K562 (cell line): ENCODE results near the gene RSPH10B. TPM values are rescaled to one million over a fixed set of nuclear protein-coding genes. Genes with fewer than 3 reads are reported as not detected.
"Not testable (repeated sequence)": the region's sequence is repeated elsewhere in the genome, so short reads cannot be mapped to it uniquely, and the experiment has no call there.

Experiments
- ATF7 ChIP-seq: fragments of 450-650 bp; IDR thresholded peaks from 2 replicates; pipeline ENCODE4 v1.7.1; 2014; ENCODE audit warnings: mild to moderate bottlenecking, moderate library complexity
- C11orf30 ChIP-seq: fragments of 450-650 bp; IDR thresholded peaks from 2 replicates; pipeline ENCODE4 v1.6.1; 2016; ENCODE audit warnings: low read depth, mild to moderate bottlenecking
- CREM ChIP-seq: IDR thresholded peaks from 2 replicates; pipeline ENCODE4 v1.6.1; 2014; ENCODE audit warnings: antibody characterized with exemption, low read depth
- ELF1 ChIP-seq: fragments of 200-800 bp; sonication (Bioruptor generic); IDR thresholded peaks from 2 replicates; pipeline ENCODE4 v1.6.1; 2016; ENCODE audit warnings: missing genetic modification characterization, missing compliant biosample characterization
- EP400 ChIP-seq: fragments of 450-650 bp; IDR thresholded peaks from 2 replicates; pipeline ENCODE4 v1.6.1; 2017; ENCODE audit warnings: antibody characterized with exemption, mild to moderate bottlenecking, moderate library complexity
- NR2C2 ChIP-seq, 2 experiments: fragments of 200-800 bp in 1 of 2; sonication (Bioruptor generic) in 1 of 2; sonication (generic) in 1 of 2; formaldehyde crosslinking in 1 of 2; IDR thresholded peaks; 2 replicates each; pipeline versions ENCODE4 v1.6.1 to v1.8.0; 2016 to 2022; ENCODE audit warnings: mild to moderate bottlenecking in 1 of 2, missing compliant biosample characterization in 1 of 2, missing genetic modification characterization in 1 of 2, missing genetic modification reagents in 1 of 2
- ZBTB11 ChIP-seq, 3 experiments: fragments of 200-800 bp in 1 of 3; fragments of 250-450 bp in 1 of 3; fragments of 450-650 bp in 1 of 3; sonication (Bioruptor Pico) in 1 of 3; sonication (Bioruptor generic) in 1 of 3; formaldehyde crosslinking in 1 of 3; IDR thresholded peaks; 2 replicates each; pipeline versions ENCODE4 v1.6.1 to v1.8.0; 2016 to 2022; ENCODE audit warnings: mild to moderate bottlenecking in 2 of 3, missing genetic modification characterization in 2 of 3, missing compliant biosample characterization in 1 of 3, moderate library complexity in 1 of 3
- ZFX ChIP-seq: sonication (generic); formaldehyde crosslinking; IDR thresholded peaks from 2 replicates; pipeline ENCODE4 v1.8.0; 2022; ENCODE audit warnings: mild to moderate bottlenecking, missing genetic modification reagents, moderate library complexity
- polyA plus RNA-seq, 8 experiments: library from polyadenylated mRNA; depleted of rRNA in 4 of 8; stranded (reverse) in 5 of 8; unstranded in 3 of 8; fragments of >200 nt; fragmentation: Nextera tagmentation in 2 of 8; fragmentation: Illumina TruSeq in 1 of 8; extraction: Ambion mirVana in 2 of 8; extraction: Trizol in 1 of 8; gene quantifications; 2 replicates each; pipeline versions ENCODE4 v1.2.1 to v1.2.3, GENCODE V29; 2011 to 2014; ENCODE audit warnings: inconsistent platforms in 1 of 8, missing spikeins in 1 of 8
- total RNA-seq, 7 experiments: library from RNA; depleted of rRNA in 6 of 7; stranded (reverse); fragments of >200 nt in 6 of 7; fragmentation: Illumina TruSeq in 2 of 7; extraction: Trizol in 2 of 7; gene quantifications; 2 replicates each; pipeline versions ENCODE4 v1.2.1 to v1.2.3, GENCODE V29; 2011 to 2021; ENCODE audit warnings: low replicate concordance in 1 of 7
- TF ChIP-seq, protein P1 (sequence below), 2 experiments: fragments of 450-650 bp in 1 of 2; sonication (generic) in 1 of 2; formaldehyde crosslinking in 1 of 2; IDR thresholded peaks; 2 replicates each; pipeline versions ENCODE4 v1.7.1 to v1.9.0; 2016 to 2022; ENCODE audit warnings: inconsistent platforms in 1 of 2, mild to moderate bottlenecking in 1 of 2, missing genetic modification reagents in 1 of 2
- TF ChIP-seq, protein P2 (sequence below), 2 experiments: IDR thresholded peaks; 2 replicates each; pipeline ENCODE4 v1.6.1; 2011; ENCODE audit warnings: borderline replicate concordance in 1 of 2, control low read depth in 1 of 2, low read depth in 1 of 2, low read length in 1 of 2, mild to moderate bottlenecking in 1 of 2, mixed read lengths in 1 of 2, moderate library complexity in 1 of 2; ENCODE audit not compliant: insufficient read depth in 1 of 2, insufficient read length in 1 of 2, poor library complexity in 1 of 2, severe bottlenecking in 1 of 2; ENCODE audit errors: extremely low read depth in 1 of 2

The RSPH10B gene
- total and polyA plus RNA-seq, 9 of the 15 experiments (the other 6 are each of a cell fraction or from before 2014, with no cell fraction given): 0.01 to 0.09 TPM; not detected in 7

GRCh38 chr7:5898480-5899224 lies 71.8 kb downstream of the RSPH10B start, which contains the start of gene CCZ1 (continued):
- TF ChIP-seq ELF1 (peak; percentile 71), EP400 (peak; percentile 35; the same call in 1 of the 2 replicates), ZBTB11 (CRISPR knock-in tag; IDR thresholded peaks at IDR 0.05) (peak in 1 of 3 experiments; percentile 77; a peak in 2 of 6 replicates), NR2C2 (CRISPR knock-in tag; IDR thresholded peaks at IDR 0.05) (peak; percentile 53; the same call in 1 of the 2 replicates), NR2C2 (tag; IDR thresholded peaks at IDR 0.05) (peak; percentile 91), CREM (peak; percentile 44), ZFX (CRISPR knock-in tag) (peak; percentile 43), C11orf30 (0 out of 2 replicates have a peak, but pooled peaks have one; percentile 18), ATF7 (0 out of 2 replicates have a peak, but pooled peaks have one; percentile 18)
- TF ChIP-seq, protein P1, sequence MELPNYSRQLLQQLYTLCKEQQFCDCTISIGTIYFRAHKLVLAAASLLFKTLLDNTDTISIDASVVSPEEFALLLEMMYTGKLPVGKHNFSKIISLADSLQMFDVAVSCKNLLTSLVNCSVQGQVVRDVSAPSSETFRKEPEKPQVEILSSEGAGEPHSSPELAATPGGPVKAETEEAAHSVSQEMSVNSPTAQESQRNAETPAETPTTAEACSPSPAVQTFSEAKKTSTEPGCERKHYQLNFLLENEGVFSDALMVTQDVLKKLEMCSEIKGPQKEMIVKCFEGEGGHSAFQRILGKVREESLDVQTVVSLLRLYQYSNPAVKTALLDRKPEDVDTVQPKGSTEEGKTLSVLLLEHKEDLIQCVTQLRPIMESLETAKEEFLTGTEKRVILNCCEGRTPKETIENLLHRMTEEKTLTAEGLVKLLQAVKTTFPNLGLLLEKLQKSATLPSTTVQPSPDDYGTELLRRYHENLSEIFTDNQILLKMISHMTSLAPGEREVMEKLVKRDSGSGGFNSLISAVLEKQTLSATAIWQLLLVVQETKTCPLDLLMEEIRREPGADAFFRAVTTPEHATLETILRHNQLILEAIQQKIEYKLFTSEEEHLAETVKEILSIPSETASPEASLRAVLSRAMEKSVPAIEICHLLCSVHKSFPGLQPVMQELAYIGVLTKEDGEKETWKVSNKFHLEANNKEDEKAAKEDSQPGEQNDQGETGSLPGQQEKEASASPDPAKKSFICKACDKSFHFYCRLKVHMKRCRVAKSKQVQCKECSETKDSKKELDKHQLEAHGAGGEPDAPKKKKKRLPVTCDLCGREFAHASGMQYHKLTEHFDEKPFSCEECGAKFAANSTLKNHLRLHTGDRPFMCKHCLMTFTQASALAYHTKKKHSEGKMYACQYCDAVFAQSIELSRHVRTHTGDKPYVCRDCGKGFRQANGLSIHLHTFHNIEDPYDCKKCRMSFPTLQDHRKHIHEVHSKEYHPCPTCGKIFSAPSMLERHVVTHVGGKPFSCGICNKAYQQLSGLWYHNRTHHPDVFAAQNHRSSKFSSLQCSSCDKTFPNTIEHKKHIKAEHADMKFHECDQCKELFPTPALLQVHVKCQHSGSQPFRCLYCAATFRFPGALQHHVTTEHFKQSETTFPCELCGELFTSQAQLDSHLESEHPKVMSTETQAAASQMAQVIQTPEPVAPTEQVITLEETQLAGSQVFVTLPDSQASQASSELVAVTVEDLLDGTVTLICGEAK (IDR thresholded peaks at IDR 0.05): peak; percentile 92
- TF ChIP-seq, protein P1 (CRISPR knock-in tag; IDR thresholded peaks at IDR 0.05): not testable (repeated sequence)
- TF ChIP-seq, protein P2, sequence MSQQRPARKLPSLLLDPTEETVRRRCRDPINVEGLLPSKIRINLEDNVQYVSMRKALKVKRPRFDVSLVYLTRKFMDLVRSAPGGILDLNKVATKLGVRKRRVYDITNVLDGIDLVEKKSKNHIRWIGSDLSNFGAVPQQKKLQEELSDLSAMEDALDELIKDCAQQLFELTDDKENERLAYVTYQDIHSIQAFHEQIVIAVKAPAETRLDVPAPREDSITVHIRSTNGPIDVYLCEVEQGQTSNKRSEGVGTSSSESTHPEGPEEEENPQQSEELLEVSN (IDR thresholded peaks at IDR 0.05; ENCODE audit: borderline replicate concordance in 1 of 2, extremely low read depth in 1 of 2, insufficient read depth in 1 of 2, insufficient read length in 1 of 2, low read depth in 1 of 2, low read length in 1 of 2, poor library complexity in 1 of 2, severe bottlenecking in 1 of 2): peak in 1 of 2 experiments; percentile 21
